ENCODE data around the gene HEXD. TPM values are rescaled to one million over a fixed set of nuclear protein-coding genes. Genes with fewer than 3 reads are reported as not detected.

The HEXD gene
- total and polyA plus RNA-seq, 2 of the 8 experiments (the other 6 are each of a cell fraction or from before 2014, with no cell fraction given) = 20.6 to 21.8 TPM

GRCh38 chr17:82489117-82489516, 71.0 kb downstream of the HEXD start:
- FAIRE-seq = no peak
- H3K4me1 ChIP-seq (replicated peaks in 1 of 4; ENCODE audit: control insufficient read depth in 3 of 4, insufficient read depth in 4 of 4, low read length in 3 of 4) = peaks cover 0 to 3% (median 0%) of the 10 kb centered on the region in 4 experiments; a peak in 2 of 7 replicates
- no peak overlapping the region for H2BK12ac ChIP-seq (ENCODE audit: low read depth, low read length)
- no peak overlapping the region for H2BK15ac ChIP-seq (ENCODE audit: low read length)
- no peak overlapping the region for H3K4me2 ChIP-seq (ENCODE audit: insufficient read depth in 1 of 2, low read depth in 2 of 2, low read length in 2 of 2)
- POLR2A ChIA-PET (ENCODE audit: partially characterized antibody) = interaction anchor here (0.9 to 1.4 kb wide), 3 partner anchors 11 to 65 kb away, joined by 3 to 7 read pairs (median 4); no protein-coding TSS in a partner anchor
- H3K18ac ChIP-seq (ENCODE audit: extremely low read depth, low read length) = no peak overlapping the region
- peaks cover 7 to 35% (median 24%) of the 10 kb centered on the region in 4 experiments; a peak in 6 of 8 replicates for H3K36me3 ChIP-seq (ENCODE audit: control insufficient read depth in 2 of 4, insufficient read depth in 4 of 4, low read length in 3 of 4)
- H3K14ac ChIP-seq (ENCODE audit: insufficient read length) = no peak overlapping the region
- H4K20me1 ChIP-seq (replicated peaks in 1 of 2; ENCODE audit: control insufficient read depth in 1 of 2, insufficient read depth in 2 of 2, low read length in 2 of 2) = peaks cover 0 to 4% of the 10 kb centered on the region in 2 experiments
- no peaks in the 10 kb centered on the region for H3K79me2 ChIP-seq (ENCODE audit: control insufficient read depth in 1 of 2, insufficient read depth in 2 of 2, low read length in 2 of 2)
- no peak overlapping the region for H4K5ac ChIP-seq (ENCODE audit: insufficient read length, low read depth, low read length)
- no peak overlapping the region for H4K8ac ChIP-seq (ENCODE audit: extremely low read depth, insufficient read depth, low read length)
- H3K4ac ChIP-seq (replicated peaks; ENCODE audit: insufficient read length, low read depth, low read length) = no peak overlapping the region
- TF ChIP-seq ATF2 (IDR thresholded peaks at IDR 0.05; ENCODE audit: low read length) (no peak), RFX5 (IDR thresholded peaks at IDR 0.05; ENCODE audit: borderline replicate concordance, low read depth, low read length) (no peak), SAP30 (IDR thresholded peaks at IDR 0.05; ENCODE audit: insufficient read depth, insufficient replicate concordance, low read length) (no peak), MAFK (IDR thresholded peaks at IDR 0.05; ENCODE audit: low read depth, low read length) (no peak), TEAD4 (IDR thresholded peaks at IDR 0.05; ENCODE audit: low read depth, low read length) (no peak), JUND (IDR thresholded peaks at IDR 0.05; ENCODE audit: low read length) (no peak), CBX8 (IDR thresholded peaks at IDR 0.05; ENCODE audit: borderline replicate concordance, low read depth, low read length) (no peak), E2F6 (IDR thresholded peaks at IDR 0.05) (no peak), CHD1 (IDR thresholded peaks at IDR 0.05; ENCODE audit: low read depth, low read length) (no peak)
- H3K4me3 ChIP-seq (ENCODE audit: extremely low read depth in 1 of 4, insufficient read depth in 2 of 4, low read depth in 3 of 4, low read length in 4 of 4) = no peak overlapping the region
- CTCF ChIA-PET (ENCODE audit: partially characterized antibody) = interaction anchor here (1.6 kb wide), 1 partner anchor 64 kb away, joined by 7 read pairs; no protein-coding TSS in a partner anchor
- no peak overlapping the region for H4K91ac ChIP-seq (replicated peaks; ENCODE audit: insufficient read length, low read length)
- WGBS, 2 experiments (ENCODE audit: extremely low coverage in 1 of 2, insufficient coverage in 1 of 2, insufficient read length in 1 of 2, insufficient replicate concordance in 2 of 2, low coverage in 1 of 2, low lambda C conversion rate in 2 of 2, missing lambda C conversion rate in 1 of 2) = 94% methylated on average over 8 of the region's 8 CpGs; no CpG with 5 or more reads in 1 of the 2 experiments
- H3K23ac ChIP-seq (ENCODE audit: insufficient read length) = no peak overlapping the region
- no peak overlapping the region for H2AK5ac ChIP-seq (ENCODE audit: low read depth, low read length)
- H2BK120ac ChIP-seq (replicated peaks; ENCODE audit: low read depth, low read length) = no peak overlapping the region
- H3K27me3 ChIP-seq (replicated peaks in 1 of 4; ENCODE audit: control insufficient read depth in 3 of 4, extremely low read depth in 1 of 4, insufficient read depth in 3 of 4, low read length in 3 of 4) = no peaks in the 10 kb centered on the region
- no peak overlapping the region for H3K27ac ChIP-seq (ENCODE audit: low read depth, low read length)
- H3K9ac ChIP-seq (replicated peaks in 1 of 4; ENCODE audit: extremely low read depth in 1 of 4, low read depth in 3 of 4, low read length in 3 of 4) = no peak overlapping the region
- DNase-seq (ENCODE audit: low read depth in 1 of 2, low spot score in 2 of 2) = no peak
- no peaks in the 10 kb centered on the region for H3K23me2 ChIP-seq (ENCODE audit: low read depth, low read length)
- no peak overlapping the region for H2AFZ ChIP-seq (ENCODE audit: low read length)
- H3K56ac ChIP-seq (replicated peaks; ENCODE audit: insufficient read length, low read depth, low read length) = no peak overlapping the region
- H3K79me1 ChIP-seq (ENCODE audit: low read depth, low read length) = no peaks in the 10 kb centered on the region
- H3K9me3 ChIP-seq (ENCODE audit: insufficient read depth in 2 of 2, low read depth in 1 of 2, low read length in 1 of 2) = no peaks in the 10 kb centered on the region
- H2BK20ac ChIP-seq (ENCODE audit: low read length) = no peak overlapping the region
- no peak overlapping the region for H2BK5ac ChIP-seq (ENCODE audit: low read depth, low read length)
